C4-2B (cell line): ENCODE measurements around the gene KIDINS220.

Experiments
- H3K27ac ChIP-seq: fragments of 450-650 bp; 2 replicates; pipeline ENCODE4 v1.5.1; 2017
- ZFX ChIP-seq: fragments of 450-650 bp; IDR thresholded peaks from 2 replicates; pipeline ENCODE4 v1.6.1; 2017
- TF ChIP-seq, protein P1 (sequence below): fragments of 450-650 bp; conservative IDR thresholded peaks from 2 replicates; pipeline ENCODE4 v1.5.1; 2017; ENCODE audit warnings: mild to moderate bottlenecking

Gene KIDINS220

GRCh38 chr2:8767324-8767723, 70.1 kb downstream of the KIDINS220 start:
- no peak for TF ChIP-seq ZFX
- TF ChIP-seq, protein P1, sequence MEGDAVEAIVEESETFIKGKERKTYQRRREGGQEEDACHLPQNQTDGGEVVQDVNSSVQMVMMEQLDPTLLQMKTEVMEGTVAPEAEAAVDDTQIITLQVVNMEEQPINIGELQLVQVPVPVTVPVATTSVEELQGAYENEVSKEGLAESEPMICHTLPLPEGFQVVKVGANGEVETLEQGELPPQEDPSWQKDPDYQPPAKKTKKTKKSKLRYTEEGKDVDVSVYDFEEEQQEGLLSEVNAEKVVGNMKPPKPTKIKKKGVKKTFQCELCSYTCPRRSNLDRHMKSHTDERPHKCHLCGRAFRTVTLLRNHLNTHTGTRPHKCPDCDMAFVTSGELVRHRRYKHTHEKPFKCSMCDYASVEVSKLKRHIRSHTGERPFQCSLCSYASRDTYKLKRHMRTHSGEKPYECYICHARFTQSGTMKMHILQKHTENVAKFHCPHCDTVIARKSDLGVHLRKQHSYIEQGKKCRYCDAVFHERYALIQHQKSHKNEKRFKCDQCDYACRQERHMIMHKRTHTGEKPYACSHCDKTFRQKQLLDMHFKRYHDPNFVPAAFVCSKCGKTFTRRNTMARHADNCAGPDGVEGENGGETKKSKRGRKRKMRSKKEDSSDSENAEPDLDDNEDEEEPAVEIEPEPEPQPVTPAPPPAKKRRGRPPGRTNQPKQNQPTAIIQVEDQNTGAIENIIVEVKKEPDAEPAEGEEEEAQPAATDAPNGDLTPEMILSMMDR: no peak
- H3K27ac ChIP-seq: no peak overlapping the region

GRCh38 chr2:8761529-8762164, 75.8 kb downstream of the KIDINS220 start:
- TF ChIP-seq, protein P1: peak; percentile 66
- TF ChIP-seq ZFX: no peak

DNA sequence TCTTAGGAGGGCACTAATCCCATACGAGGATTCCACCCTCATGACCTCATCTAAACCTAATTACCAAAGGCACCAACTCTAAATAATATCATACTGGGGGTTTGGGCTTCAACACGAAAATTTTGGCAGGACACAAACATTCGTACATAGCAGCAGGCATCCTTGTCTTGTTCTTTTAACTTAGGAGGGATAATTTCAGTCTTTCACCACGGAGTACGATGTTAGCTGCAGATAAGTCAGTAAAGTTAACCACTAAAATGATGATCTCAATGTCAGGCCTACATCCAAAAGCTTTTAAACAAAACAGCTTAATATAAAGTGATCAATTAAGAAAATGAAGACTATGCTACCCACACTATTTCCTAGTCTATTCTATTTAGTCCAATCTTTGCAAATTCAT, 80.7 kb downstream of the KIDINS220 start:
- H3K27ac ChIP-seq: no peak overlapping the region
- no peak for TF ChIP-seq ZFX
- TF ChIP-seq, protein P1: no peak

More at GRCh38 chr2:8761529-8762164, 75.8 kb downstream of the KIDINS220 start:
- no peak overlapping the region for H3K27ac ChIP-seq

DNA sequence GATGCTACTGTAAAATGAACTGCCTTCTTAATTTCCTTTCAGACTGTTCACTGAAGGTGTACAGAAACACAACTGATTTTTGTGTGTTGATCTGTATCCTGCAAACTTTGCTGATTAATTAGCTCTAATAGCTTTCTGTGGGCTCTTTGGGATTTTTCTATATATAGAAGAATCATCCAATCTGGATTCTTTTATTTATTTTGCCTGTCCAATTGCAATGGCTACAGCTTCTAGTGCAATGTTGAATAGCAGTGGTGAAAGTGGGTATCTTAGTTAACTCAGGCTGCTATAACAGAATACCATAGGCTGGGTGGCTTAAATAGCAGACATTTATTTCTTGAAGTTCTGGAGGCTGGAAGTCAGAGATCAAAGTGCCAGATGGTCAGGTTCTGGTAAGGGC, 81.2 kb downstream of the KIDINS220 start:
- no peak for TF ChIP-seq ZFX
- TF ChIP-seq, protein P1: no peak

DNA sequence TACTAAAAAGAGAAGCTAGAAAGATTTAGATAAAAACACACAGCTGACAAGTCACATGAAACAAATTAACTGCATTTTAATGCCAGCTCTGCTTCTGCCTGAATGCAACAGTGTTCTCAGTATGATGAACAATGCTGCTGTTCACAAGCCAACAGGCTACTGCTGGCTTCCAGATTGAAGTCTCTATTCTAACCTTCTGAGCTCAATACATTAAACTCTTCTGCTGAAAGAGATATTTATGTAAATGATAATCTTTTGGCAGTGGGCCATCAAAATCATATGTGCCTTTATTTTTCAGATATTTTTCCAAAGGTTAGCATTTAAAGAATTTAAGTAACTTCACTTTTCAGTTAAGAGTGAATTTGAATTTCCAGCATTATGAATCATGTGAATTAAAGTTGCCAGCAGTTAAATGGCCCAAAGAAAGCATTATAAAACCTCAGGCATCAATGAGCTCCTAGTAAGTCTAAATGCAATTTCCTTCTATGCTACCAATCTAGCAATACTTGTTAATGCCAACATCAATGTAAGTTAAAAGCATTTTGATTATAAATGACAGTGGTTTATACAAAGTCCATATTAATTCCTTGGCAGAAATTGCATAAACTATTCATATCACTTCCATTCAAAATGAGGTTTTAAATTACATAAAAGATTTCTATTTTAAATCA, 83.2 kb downstream of the KIDINS220 start:
- no peak overlapping the region for H3K27ac ChIP-seq
- TF ChIP-seq ZFX: no peak
- TF ChIP-seq, protein P1: no peak

More for the DNA sequence above, 81.2 kb downstream of the KIDINS220 start:
- H3K27ac ChIP-seq: no peak overlapping the region

DNA sequence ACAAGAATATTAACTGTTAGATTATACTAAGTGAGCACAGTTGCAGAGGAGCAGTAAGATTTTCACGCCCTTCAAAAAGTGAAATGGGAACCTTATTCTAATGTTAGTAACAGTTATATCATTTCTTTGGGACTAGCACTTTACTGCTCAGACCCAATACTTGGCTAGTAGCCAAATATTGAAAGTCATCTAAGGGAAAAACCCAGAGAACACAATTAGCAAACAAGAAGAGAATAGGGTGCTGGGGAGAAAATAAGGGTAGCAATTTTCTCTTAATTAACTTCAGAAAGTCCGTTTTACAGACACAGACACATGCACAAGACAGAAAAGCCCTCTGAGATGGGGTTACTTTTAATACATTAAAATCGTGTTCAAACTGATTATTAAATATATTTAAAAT, 83.8 kb downstream of the KIDINS220 start:
- H3K27ac ChIP-seq: no peak overlapping the region
- no peak for TF ChIP-seq ZFX
- TF ChIP-seq, protein P1: no peak

DNA sequence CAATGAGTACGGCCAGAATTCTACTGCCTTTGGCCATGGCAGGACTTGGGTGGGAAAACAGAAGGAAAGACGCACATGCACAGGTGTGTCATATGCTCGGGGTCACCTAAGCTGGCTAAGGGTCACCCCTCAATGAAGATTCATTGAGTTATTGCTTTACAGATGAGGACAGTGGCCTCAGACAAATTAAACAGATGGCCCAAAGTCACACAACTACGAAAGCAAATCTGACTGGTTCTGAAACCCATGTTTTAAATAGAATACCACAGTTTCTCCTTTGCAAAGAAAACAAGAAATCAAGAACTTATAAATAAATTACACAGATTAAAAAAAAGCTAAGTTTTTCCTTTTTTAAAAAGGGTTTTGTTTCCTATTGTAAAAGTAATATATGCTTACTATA, 85.0 kb downstream of the KIDINS220 start:
- TF ChIP-seq ZFX: no peak
- no peak overlapping the region for H3K27ac ChIP-seq
